CD4-positive, alpha-beta T cell treated with Interleukin-17A for 1 hour (primary cell): ENCODE data around the gene ERCC8.
"Not testable (repeated sequence)": the region's sequence is repeated elsewhere in the genome, so short reads cannot be mapped to it uniquely, and the experiment has no call there.

Source experiments
- DNase-seq: peaks from one replicate; pipeline ENCODE4 v3.0.0-alpha.2; 2020

ERCC8 gene

GRCh38 chr5:60903356-60903755, 41.5 kb downstream of the ERCC8 start:
- DNase-seq: no peak

DNA sequence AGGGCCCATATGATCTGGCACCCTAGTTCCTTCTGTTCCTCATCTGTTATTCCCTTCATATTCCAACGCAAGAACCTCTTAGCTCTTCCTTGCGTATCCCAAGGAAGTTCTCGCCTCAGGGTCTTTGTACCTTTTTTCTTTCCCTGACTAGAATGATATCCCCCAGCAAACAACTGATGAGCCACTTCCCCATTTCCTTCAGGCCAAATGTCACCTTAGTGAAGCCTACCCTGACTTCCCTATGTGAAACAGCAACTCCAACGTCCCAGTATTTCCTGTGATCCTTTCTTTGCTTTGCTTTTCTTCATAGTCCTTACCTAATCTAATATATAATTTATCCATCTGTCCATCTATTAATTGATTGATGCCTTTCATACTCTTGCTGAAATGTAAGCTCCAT, 47.9 kb downstream of the ERCC8 start:
- no peak for DNase-seq

DNA sequence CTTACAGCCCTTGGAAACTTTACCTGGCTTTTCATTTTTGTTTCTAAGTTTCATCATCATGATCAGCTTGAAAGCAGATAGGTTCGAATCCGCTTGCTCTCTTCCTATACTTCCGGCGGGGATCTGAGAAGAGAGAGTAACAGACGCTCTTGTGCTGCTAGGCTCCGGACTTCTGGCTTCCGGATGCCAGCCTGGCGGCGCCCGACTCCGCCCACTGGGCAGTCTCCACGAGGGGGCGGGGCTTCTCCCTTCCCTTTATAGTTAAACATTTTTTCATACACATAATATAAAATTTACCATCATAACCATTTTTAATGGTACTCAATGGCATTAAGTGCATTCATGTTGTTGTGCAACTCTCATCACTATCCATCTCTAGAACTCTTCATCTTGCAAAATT, 51.3 kb downstream of the ERCC8 start:
- DNase-seq: no peak

- DNase-seq: no peak
Measured at GRCh38 chr5:60891667-60892066, 53.2 kb downstream of the ERCC8 start.

DNA sequence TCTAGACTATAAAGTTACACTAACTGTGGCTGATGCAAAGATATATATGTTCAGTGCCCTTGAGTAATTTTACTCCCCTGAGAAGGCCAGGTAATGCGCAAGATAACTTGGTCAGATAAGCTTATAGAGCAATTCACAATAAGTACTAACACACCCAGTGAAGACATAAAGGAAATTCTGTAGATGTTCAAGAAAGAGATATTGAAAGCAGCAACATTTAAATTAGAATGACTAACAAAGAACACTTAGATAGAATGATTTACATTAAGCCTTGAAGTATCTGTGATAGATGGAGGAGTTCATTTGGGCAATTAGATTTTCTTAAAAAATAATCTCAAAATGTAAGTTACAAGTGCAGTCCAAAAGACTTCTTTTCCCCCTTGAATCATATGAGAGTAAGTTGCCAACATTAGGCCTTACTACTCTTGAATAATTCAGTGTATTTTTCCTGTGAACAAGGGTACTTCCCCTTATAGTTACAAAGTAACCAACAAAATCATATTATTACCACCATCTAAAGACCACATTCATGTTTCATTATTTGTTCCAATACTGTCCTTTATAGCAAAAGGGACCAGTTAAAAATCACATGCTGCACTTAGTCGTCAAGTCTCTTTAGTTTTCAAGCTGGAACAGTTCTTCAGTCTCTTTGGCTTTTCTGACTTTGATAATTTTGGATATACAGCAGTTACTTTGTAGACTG, 56.4 kb downstream of the ERCC8 start:
- DNase-seq: no peak

- DNase-seq: no peak
Measured at GRCh38 chr5:60887746-60888145, 57.1 kb downstream of the ERCC8 start.

GRCh38 chr5:60887096-60887495, 57.8 kb downstream of the ERCC8 start:
- no peak for DNase-seq

GRCh38 chr5:60886158-60886557, 58.7 kb downstream of the ERCC8 start:
- no peak for DNase-seq

DNA sequence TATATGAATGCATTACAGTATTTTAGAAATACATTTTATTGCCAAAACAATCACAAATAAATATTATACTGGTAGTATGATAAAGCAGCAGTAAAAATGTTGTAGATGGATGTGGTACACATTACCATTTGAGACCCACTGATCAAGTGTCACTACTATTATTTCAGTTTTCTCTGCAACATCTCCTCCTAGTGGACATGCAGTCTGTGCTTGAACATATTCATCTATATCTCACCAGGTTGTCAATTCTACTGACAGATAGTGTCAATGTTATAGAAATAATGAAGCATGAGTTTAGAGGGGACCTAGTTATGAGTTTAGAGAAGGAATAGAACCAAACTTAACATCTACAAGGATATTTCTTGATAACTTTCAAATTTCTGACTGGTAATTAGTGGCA, 61.6 kb downstream of the ERCC8 start:
- no peak for DNase-seq

- DNase-seq: no peak
Measured at GRCh38 chr5:60872892-60873291, 72.0 kb downstream of the ERCC8 start.

DNA sequence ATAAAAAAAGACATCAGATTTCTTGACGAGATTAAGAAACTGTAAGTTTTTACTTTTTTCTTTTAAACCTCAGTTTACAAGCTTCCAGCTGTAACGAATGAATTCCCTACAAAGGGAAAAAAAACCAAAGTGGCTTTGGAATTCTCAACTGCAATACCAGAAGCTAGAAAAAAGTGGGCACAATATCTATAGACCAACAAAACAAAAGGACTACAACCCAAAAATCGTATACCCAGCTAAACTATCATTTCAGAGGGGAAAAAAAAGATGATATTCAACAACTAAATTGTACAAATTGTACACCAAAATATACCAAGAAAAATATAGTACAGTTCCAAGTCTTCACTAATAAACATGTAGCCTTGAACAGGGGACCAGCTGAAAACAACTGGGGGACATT, 74.0 kb downstream of the ERCC8 start:
- DNase-seq: no peak

DNA sequence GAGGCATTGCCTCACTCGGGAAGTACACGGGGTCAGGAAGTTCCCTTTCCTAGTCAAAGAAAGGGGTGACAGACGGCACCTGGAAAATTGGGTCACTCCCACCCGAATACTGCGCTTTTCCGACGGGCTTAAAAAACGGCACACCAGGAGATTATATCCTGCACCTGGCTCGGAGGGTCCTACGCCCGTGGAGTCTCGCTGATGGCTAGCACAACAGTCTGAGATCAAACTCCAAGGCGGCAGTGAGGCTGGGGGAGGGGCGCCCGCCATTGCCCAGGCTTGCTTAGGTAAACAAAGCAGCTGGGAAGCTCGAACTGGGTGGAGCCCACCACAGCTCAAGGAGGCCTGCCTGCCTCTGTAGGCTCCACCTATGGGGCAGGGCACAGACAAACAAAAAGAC, 84.3 kb downstream of the ERCC8 start:
- DNase-seq: not testable (repeated sequence)

DNA sequence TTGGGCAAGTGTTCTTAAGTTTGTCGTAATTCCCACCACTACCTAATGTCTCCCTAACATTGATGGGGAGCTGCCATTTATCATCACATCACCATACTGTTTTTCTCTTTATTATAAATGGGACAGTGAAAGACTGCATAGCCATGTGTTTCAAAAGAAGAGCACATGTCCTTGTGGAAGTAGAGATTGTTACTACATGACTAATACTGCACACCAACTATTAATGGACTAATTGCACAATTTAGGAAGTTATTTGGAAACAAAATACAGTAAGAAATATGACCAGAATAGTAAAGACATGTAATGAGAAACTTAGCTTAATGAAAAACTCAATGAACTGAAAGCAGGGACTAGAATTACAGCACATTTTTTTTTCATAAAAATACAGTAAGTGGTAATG, 88.8 kb downstream of the ERCC8 start:
- no peak for DNase-seq

GRCh38 chr5:60852940-60853339, 91.9 kb downstream of the ERCC8 start:
- no peak for DNase-seq

GRCh38 chr5:60852317-60852716, 92.6 kb downstream of the ERCC8 start:
- no peak for DNase-seq

DNA sequence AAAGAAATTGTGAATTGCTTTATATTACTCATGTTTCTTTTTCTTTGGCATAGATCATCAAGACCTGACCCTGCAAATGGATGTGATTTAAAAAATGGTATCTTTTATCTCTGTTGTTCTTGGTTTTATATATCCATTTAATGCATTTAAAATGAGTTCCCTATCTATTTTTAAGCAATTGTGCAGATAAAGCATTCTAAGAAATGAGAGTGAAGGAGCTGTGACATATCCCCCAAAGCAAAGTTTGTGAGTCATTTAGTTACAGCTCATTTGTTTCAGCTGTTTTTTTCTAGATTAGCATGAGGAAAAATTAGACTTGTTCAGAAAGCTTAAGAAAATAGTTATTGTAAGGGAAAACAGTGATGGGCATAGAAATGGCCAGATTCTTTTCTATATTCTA, 93.2 kb downstream of the ERCC8 start:
- DNase-seq: no peak

DNA sequence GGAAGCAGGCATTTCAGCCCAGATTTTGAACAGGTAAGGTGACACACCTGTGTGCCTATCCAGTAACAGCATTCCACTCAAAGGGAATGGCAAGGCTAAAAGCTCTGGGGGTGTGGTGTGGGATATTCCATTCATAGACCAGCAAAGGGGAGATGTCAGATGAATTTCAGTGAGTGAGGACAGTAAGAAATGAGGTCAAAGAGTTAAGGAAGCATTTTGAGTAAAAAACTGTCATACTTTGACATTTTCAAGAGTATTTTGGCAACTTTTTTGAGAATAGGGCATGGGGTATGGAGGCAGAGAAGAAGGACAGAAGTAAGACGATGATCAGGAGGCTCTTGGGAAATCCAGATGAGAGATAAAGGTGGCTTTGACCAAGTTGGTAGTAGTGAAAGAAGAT, 98.6 kb downstream of the ERCC8 start:
- no peak for DNase-seq

DNA sequence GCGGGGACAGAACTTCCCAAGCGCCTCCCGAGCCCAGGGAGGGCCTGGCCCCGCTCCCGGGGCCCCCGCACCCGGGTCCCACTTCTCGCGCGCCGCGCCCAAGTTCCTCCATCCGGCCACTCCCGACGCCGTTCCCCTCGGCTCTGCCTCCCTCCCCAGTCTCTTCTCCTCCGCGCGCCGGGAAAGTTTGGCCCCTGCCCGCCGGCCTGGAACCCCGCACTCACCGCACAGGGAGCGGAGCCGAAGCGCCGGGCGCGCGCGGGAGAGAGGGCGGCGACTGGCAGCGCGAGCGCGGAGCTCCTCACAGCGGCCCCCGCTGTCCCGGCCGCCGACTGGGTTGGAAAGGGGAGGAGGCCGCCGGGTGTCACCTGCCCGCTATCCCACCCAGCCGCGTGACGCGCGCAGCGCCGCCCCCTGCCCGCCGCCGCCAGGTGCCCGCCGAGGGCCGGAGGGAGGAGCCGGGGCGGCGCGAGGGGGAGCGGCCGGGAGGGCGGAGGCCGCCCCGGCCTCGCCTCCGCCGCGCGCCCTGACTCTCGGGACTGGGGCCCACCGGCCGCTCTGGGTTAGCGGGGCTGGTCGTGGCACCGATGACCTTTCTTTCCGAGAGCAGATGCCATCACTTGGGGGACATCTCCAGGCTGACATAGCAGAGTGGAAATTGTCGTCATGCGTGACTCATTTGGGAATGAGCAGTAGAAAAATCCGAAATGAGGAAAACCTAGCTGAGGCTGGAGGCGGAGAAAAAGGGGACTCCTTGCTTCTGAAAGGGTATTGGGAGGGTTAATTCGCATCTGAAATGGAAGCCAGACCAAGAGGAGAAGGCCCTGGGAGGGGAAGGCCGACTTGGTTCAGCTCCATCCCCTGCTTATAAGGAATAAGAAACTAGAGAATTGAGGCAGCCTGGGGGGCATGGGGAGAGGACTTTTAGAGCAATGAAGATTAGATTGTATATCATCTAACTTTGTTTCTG, 100.6 kb downstream of the ERCC8 start, which contains the start of gene ELOVL7:
Gene ELOVL7 (minus strand): TSS at position 334 of the 970 bp plus-strand sequence. CDS start 56,872 bp downstream, outside the sequence.
- DNase-seq: peak; percentile 6

- DNase-seq: no peak
Measured at GRCh38 chr5:60843386-60843935, 101.4 kb downstream of the ERCC8 start.

DNA sequence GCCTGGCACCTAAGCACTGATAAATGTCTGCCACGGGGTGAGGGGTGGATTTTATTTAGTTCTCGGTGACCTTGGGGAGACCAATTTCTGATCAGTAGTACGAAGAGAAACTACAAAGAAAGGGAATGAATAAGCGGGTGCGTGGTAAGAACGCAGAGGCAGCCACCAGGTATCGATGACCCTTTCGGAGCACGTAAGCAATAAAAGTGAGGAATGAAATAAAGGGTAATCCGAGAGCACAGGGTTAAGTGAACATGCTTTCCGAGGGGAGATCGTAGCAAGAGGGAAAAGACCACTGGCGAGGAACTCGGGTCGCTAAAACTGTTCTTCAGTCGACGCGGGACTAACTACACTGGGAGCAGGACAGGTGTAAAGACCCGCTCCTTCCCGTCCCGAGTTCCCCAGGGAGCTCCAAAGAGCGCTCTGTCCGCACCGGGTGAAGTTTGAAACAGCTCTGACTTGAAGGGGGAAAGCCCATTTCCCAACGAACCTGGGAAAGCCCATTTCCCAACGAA, 101.9 kb downstream of the ERCC8 start:
- no peak for DNase-seq

DNA sequence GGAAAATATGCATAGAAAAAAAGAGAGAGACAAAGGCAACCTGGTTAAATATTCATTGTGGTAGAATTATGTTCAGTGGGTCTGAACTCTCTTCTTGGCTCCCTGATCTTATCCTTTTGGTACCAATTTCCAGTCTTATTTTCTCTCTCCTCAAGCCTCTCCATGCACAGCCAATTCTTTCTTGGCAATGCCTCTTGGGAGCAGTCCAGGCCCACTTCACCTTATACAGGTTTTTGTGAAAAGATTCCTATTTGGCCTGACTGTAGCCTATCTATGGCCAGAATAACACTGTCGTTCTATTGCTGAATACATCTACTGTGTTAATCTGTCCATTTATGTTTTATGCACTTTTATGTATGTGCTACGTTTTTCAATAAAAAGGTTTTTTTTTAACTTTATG, 103.5 kb downstream of the ERCC8 start:
- no peak for DNase-seq

DNA sequence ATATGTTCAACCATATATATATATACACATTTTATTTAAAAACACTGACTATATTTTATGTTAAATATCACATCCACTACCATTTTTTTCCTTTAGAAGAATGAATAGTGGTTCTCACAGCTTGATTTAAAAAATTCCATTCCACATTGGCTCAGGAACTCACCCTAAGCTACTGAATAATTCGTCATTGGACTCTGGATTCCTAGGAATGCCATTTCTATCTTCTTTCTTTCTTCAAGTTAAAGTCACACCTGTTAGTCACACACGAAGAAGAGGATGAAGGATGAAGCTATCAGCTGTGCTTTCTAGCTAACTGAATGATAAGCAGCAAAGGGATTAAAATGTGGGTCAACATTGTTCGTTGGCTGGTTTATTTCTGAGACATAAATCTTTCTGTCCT, 108.7 kb downstream of the ERCC8 start:
- no peak for DNase-seq

GRCh38 chr5:60835554-60835953, 109.3 kb downstream of the ERCC8 start:
- DNase-seq: no peak

- no peak for DNase-seq
Measured at GRCh38 chr5:60833520-60833919, 111.3 kb downstream of the ERCC8 start.
